GM18861 (cell line): Measurements from ENCODE around the gene BNIP1.

Source experiments
- ATAC-seq: cut with Tn5 transposase; IDR thresholded peaks from one replicate; pipeline ENCODE4 v1.9.1; 2021; ENCODE audit not compliant: unreplicated experiment

Gene BNIP1

GRCh38 chr5:173208296-173208695 lies 64.0 kb downstream of the BNIP1 start:
- no peak for ATAC-seq

GRCh38 chr5:173210877-173211276 lies 66.5 kb downstream of the BNIP1 start:
- no peak for ATAC-seq

- ATAC-seq: no peak
Measured at GRCh38 chr5:173211284-173211683, 67.0 kb downstream of the BNIP1 start.

- ATAC-seq: no peak
Measured at GRCh38 chr5:173213236-173213933, 69.1 kb downstream of the BNIP1 start.
